NCI-H1436 treated with DMSO at 0.1 percent for 48 hours (cell line): Measurements from ENCODE around the gene HLTF.

Experiments
- DNase-seq: peaks from one replicate; lab custom pipeline; 2025; lab: John Stamatoyannopoulos, UW

The HLTF gene

DNA sequence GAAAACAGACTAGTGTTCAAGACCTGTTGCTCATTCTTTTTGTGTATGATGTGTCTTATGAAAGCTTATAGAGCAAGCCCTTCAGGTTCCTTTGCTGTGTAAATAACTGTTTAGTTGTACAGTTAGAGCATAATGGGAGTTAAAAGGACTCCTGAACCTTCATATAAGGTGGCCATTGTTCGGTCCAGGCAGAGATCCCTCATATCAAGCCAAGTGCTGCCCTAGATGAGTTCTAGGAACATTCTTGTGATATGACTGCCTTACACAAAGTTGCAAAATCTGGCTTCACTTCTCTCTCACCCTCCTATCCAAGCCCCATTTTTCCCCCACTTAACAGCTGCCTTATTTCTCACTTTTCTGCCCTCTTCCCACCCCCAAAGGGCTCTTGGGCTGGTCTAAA lies 68.1 kb downstream of the HLTF start:
- no peak for DNase-seq

- DNase-seq = no peak
Observed at GRCh38 chr3:149016669-149017541, 69.4 kb downstream of the HLTF start.

GRCh38 chr3:149016242-149016641 lies 70.1 kb downstream of the HLTF start:
- DNase-seq = no peak

GRCh38 chr3:149015393-149015792 lies 70.9 kb downstream of the HLTF start:
- no peak for DNase-seq

DNA sequence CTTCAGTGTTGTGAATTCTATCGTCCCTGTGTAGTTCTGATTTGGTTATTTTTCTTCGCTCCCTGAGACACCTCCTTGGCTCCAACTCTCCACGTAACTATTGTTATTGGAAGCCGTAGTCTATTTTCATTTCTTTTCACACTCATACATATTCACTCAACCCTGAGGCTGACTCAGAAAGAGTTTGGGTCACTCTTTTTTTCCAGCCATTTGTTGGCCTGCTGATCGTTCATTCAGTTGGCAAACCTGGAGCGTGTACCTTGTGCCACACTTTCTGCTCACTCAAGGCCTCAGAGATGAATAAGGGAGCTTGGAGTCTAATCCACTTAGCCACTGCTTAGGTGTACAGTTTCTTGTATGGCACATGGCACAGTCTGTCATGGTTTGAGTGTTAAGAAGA lies 72.6 kb downstream of the HLTF start:
- DNase-seq = no peak

DNA sequence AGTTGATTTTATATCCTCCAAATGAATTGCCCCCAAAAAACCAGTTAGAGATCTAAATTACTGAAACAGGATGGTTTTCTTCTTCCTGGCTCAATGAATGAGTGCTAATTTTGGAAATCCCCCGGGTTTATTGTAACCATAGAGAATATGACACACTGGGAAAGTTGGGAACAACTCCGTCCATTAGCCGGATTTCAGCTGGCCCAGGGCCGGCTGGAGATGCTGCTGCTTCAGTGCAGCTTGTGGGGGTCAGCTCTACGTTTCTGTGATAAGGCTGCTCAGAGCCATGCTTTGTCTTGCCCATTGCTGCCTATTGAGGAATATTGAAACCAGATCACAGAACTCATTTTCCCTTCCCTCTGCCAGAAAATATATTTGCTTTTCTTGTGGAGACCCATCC lies 74.7 kb downstream of the HLTF start:
- no peak for DNase-seq

GRCh38 chr3:149010966-149011365 lies 75.4 kb downstream of the HLTF start:
- no peak for DNase-seq

- DNase-seq = no peak
Observed at GRCh38 chr3:149010504-149010951, 75.8 kb downstream of the HLTF start.

- DNase-seq = no peak
Observed at GRCh38 chr3:149009732-149010131, 76.6 kb downstream of the HLTF start.

- no peak for DNase-seq
Observed at GRCh38 chr3:149007567-149008257, 78.6 kb downstream of the HLTF start.

- no peak for DNase-seq
Observed at GRCh38 chr3:149005416-149005815, 80.9 kb downstream of the HLTF start.

GRCh38 chr3:149004622-149005021 lies 81.7 kb downstream of the HLTF start:
- DNase-seq = no peak

DNA sequence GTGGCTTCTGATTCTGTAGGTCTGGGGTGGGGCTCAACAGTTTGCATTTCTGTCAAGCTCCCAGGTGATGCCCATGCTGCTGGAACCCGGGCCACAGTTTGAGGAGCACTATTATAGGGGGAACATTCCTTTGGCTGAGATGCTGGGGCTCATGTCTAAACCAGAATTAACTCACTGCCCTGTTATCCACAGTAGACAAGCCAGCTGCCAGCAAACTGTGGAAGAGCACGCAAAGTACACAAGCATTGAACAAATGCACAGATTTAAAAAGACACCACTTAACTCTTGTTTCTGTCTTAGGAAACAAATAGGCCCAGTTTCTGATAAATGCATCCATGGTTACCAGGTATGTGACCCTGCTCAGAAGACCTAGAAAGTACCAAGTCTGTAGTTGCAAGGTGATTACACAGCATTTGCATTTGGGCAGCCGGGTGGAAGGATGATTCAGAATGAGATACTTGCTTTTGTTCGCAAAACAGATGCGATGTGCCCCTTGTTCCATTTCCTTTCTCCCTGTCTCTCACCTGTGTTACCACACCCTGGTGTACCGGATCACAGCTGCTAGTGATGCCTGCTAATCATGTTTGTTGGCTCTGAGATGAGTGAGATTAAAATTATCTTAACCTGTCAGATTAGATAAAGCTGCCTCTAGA lies 82.6 kb downstream of the HLTF start:
- DNase-seq = no peak

DNA sequence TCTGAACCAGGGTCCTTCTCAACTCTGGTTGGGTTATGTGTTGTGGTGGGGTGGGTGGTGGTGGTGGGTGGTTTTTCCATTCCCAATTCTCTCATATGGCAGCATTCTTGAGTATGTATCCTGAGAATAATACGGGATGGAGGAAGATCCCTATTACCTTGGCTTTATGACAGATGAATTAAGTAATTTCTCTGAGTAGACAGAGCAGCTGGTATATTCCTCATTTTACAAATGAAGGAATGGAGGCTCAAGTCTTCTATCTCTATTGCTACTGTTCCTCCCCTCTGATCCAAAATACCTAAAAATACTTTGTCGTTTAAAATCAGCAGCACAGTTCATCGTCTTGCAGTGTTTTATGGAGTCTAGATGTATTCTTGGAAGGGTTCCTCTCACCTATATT lies 84.6 kb downstream of the HLTF start:
- no peak for DNase-seq

- DNase-seq = no peak
Observed at GRCh38 chr3:149000206-149000745, 86.1 kb downstream of the HLTF start.

- no peak for DNase-seq
Observed at GRCh38 chr3:148999806-149000205, 86.5 kb downstream of the HLTF start.

GRCh38 chr3:148998715-148999423 lies 87.5 kb downstream of the HLTF start:
- DNase-seq = no peak

- DNase-seq = no peak
Observed at GRCh38 chr3:148998297-148998696, 88.0 kb downstream of the HLTF start.

DNA sequence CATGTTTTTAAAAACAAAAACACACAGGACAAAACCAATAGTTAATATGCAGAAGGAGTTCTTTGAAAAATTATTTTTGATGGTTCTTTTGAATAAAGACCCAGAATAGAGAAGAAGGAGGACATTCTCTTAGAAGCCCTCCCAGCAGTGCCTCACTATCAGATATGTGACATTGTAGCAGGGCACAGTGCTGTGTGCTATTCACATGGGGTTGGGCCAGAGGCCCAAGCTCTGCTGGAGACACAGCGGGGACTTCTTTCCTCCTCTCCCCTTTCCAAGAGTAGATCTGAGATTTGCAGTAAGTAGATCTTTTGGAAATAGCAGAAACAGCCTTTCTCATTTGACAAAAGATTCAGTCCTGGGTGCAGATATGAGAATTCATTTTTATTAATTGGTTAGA lies 88.7 kb downstream of the HLTF start:
- no peak for DNase-seq

- DNase-seq = no peak
Observed at GRCh38 chr3:148992635-148993255, 93.6 kb downstream of the HLTF start.

DNA sequence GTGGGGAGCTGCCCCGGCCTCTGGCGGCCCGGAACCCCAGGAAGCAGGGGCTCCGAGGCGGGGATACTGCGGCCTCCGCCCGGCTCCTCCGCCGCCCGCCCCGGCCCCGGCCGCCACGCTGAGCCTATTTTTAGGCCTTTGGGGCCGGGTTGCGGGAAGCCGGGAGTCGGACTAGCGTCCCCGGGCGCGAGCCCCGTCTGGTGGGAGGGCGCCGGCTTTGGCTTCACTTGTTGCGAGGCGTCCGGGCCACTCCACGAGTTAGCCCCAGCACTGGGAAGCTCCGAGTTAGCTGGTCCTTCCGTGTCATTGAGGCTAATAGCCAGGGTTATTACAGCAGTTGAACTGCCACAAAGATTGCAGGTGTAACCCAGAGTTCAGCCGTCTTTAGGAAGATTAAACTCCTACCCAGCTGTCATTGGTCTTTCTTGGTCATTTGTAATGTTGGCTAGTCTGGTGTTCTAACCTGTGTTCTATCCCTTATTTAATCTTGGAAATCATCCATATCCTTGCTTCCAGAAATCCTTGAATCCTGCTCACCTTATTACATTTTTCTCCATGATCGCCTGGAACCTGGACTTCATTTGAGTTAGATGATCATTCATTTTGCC lies 94.2 kb downstream of the HLTF start:
- DNase-seq = no peak
